ENCODE measurements around the gene DGKI.

- TF ChIP-seq ZNF560 (tag by site-specific recombination; IDR thresholded peaks at IDR 0.05; ENCODE audit: borderline replicate concordance) (no peak), CTCF (tag by site-specific recombination; IDR thresholded peaks at IDR 0.05) (no peak)
Measured at GRCh38 chr7:137664846-137665245, 181.9 kb downstream of the DGKI start.
